Right lobe of liver (tissue), 6 donors: Measurements from ENCODE around the gene ATP13A1. TPM values are rescaled to one million over a fixed set of nuclear protein-coding genes. Genes with fewer than 3 reads are reported as not detected.
"Not testable (repeated sequence)": the region's sequence is repeated elsewhere in the genome, so short reads cannot be mapped to it uniquely, and the experiment has no call there.

Source experiments
- ATAC-seq, 4 donors: fragments of 200-7000 bp; cut with Tn5 transposase; one replicate each; pipeline ENCODE4 v1.9.1; 2020; ENCODE audit warnings: mild to moderate bottlenecking in 4 of 4, moderate library complexity in 4 of 4
- DNase-seq, 3 donors: peaks; one replicate each; pipeline ENCODE4 v3.0.0-alpha.2; 2020
- H3K27ac ChIP-seq, 3 donors: fragments of 200-600 bp; one replicate each; pipeline ENCODE4 v1.8.0; 2022
- H3K27me3 ChIP-seq, 2 donors: fragments of 200-600 bp; one replicate each; pipeline ENCODE4 v1.8.0; 2022
- H3K36me3 ChIP-seq, 4 donors: fragments of 200-600 bp; sonication (generic) in 1 of 4; one replicate each; pipeline versions ENCODE4 v1.5.1 to v1.8.0; 2017 to 2022; ENCODE audit warnings: control low read depth in 1 of 4
- H3K4me1 ChIP-seq, 4 donors: fragments of 200-600 bp; sonication (generic) in 1 of 4; one replicate each; pipeline versions ENCODE4 v1.5.1 to v1.8.0; 2017 to 2022; ENCODE audit warnings: control low read depth in 1 of 4
- H3K4me3 ChIP-seq, 3 donors: fragments of 200-600 bp; one replicate each; pipeline ENCODE4 v1.8.0; 2022
- H3K9me3 ChIP-seq, 4 donors: fragments of 200-600 bp; sonication (generic) in 1 of 4; one replicate each; pipeline versions ENCODE4 v1.5.1 to v1.8.0; 2017 to 2022; ENCODE audit warnings: control low read depth in 1 of 4
- CTCF ChIP-seq, 4 donors: fragments of 200-600 bp in 3 of 4; fragments of 450-650 bp in 1 of 4; IDR thresholded peaks; one replicate each; pipeline versions ENCODE4 v1.5.1 to v1.8.0; 2016 to 2022; ENCODE audit warnings: antibody characterized with exemption in 4 of 4, mild to moderate bottlenecking in 2 of 4
- POLR2A ChIP-seq: fragments of 450-650 bp; IDR thresholded peaks from one replicate; pipeline ENCODE4 v1.6.1; 2017; ENCODE audit warnings: antibody characterized with exemption, mild to moderate bottlenecking
- WGBS: methylation state at CpG from one replicate; pipeline ENCODE4 v1.1.6; 2018; ENCODE audit warnings: low coverage, low lambda C conversion rate; ENCODE audit not compliant: insufficient coverage; ENCODE audit errors: missing lambda C conversion rate; 5-methylcytosine and 5-hydroxymethylcytosine counted together
- intact Hi-C, 2 donors: fragments of 100-400 bp; cut with DNase I; formaldehyde crosslinking; loops; one replicate each; pipeline versions ENCODE4 v1.11.2 to v1.14.1; 2022
- small RNA-seq, 2 experiments: library from RNA; depleted of rRNA; stranded (forward); fragments of <200 nt; gene quantifications; one replicate each; pipeline ENCODE3, GENCODE V24; 2016
- total RNA-seq, 6 experiments: library from RNA; depleted of rRNA in 2 of 6; stranded (reverse); fragments of >200 nt in 2 of 6; fragmentation: NEBNext Ultra II Directional in 3 of 6; extraction: Animal tissue kit (Norgen Biotek cat#: 25700) in 3 of 6; gene quantifications; one replicate each; pipeline versions ENCODE4 v1.1.0 to v1.2.4, GENCODE V29; 2016 to 2023
- donor health status: DM: no; HTN: yes; CAD: no.
- donor health status: DM: no; HTN: no; CAD: no.
- donor health status: DM: no; HTN: no; CAD: no.
- donor health status: DM: no; HTN: yes; CAD: no.
- donor health status: DM: no; HTN: yes; CAD: no.

ATP13A1 gene
- total RNA-seq, 6 experiments from 2014 or later: 26.3 to 159 (median 28.0) TPM

GRCh38 chr19:19600793-19601330 lies 62.6 kb downstream of the ATP13A1 start:
- WGBS: 14% methylated on average over 1 of the region's 1 CpG
- H3K9me3 ChIP-seq: no peaks in the 10 kb centered on the region
- intact Hi-C loops: no loop called here
- DNase-seq (no peak), ATAC-seq (no peak)
- H3K27ac ChIP-seq: no peak overlapping the region
- no peaks in the 10 kb centered on the region for H3K4me1 ChIP-seq
- no peak overlapping the region for H3K4me3 ChIP-seq
- no peaks in the 10 kb centered on the region for H3K36me3 ChIP-seq
- TF ChIP-seq CTCF (IDR thresholded peaks at IDR 0.05) (no peak), POLR2A (no peak)
- no peaks in the 10 kb centered on the region for H3K27me3 ChIP-seq

DNA sequence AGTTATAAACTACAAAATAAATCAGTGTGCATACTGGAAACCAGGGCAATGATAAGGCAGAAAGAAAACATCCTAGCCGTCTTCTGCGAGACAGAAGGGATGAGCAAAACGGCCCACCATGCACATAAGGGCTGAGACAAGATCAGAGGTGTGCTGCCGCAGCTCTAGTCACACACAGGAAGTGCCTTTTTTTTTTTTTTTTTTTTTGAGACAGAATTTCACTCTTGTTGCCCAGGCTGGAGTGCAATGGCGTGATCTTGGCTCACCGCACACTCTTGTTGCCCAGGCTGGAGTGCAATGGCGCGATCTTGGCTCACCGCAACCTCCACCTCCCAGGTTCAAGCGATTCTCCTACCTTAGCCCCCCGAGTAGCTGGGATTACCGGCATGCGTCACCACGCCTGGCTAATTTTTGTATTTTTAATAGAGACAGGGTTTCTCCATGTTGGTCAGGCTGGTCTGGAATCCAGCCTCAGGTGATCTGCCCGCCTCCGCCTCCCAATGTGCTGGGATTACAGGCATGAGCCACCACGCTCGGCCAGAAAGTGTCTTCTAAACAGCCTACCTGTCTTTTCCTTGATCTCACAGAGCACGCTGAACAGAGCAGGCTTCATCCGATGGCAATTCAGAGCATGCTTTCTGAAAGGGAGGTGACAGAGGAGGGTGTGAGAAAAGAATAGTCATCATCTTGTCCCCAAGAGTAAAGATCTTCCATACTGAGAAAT lies 64.6 kb downstream of the ATP13A1 start:
- H3K27ac ChIP-seq, DNase-seq, H3K4me3 ChIP-seq, H3K36me3 ChIP-seq, ATAC-seq, H3K4me1 ChIP-seq, H3K27me3 ChIP-seq, intact Hi-C loops, H3K9me3 ChIP-seq: not testable (repeated sequence)
- WGBS: 67% methylated on average over 16 of the region's 20 CpGs

DNA sequence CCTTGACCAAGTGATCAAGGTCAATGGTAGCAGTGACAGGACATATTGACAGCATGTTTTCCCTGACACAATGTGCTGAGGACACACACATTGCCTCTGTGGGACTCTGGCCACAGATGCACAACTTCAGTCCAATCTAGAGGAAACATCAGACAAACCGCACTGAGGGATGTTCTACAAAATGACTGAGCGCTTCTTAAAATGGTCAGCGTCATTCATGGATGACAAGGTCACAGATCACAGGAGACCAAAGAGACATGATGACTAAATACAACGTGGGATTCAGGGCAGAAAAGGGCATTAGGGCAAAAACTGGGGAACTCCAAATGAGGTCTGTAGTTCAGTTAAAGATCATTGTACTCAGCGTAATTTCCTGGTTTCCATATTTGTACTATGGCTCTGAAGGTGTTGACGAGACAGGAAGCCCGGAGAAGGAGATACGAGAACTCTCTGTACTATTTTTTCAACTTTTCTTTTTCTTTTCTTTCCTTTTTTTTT lies 65.6 kb downstream of the ATP13A1 start:
- Histone ChIP-seq H3K27ac (no peak overlapping the region), H3K4me3 (no peak overlapping the region), H3K4me1 (no peaks in the 10 kb centered on the region), H3K36me3 (no peaks in the 10 kb centered on the region), H3K27me3 (no peaks in the 10 kb centered on the region), H3K9me3 (no peaks in the 10 kb centered on the region)
- TF ChIP-seq POLR2A (no peak), CTCF (IDR thresholded peaks at IDR 0.05) (no peak)
- intact Hi-C loops: no loop called here
- 53% methylated on average over 7 of the region's 8 CpGs for WGBS
- ATAC-seq: peak in 2 of 4 donors; percentile 27 to 32
- DNase-seq: no peak

Small RNAs within 50 kb of the gene (small RNA-seq; reads per million reads assigned to genes)
- gene AC011458.2: 0 reads per million in 2 experiments

Other genes starting within 250 kb of the ATP13A1 start
- gene TSSK6, start 148.1 kb downstream of the ATP13A1 start, total RNA-seq: 1 to 10 TPM in 4 of 6 experiments, under 1 TPM in 2; 0.53 to 2.9 (median 1.1) TPM
- 100 to 1,000 TPM in 4 of 6 experiments, 10 to 100 TPM in 2; 20.8 to 202 (median 154) TPM for gene NDUFA13, start 147.5 kb downstream of the ATP13A1 start, total RNA-seq
- gene YJEFN3, start 134.8 kb downstream of the ATP13A1 start, total RNA-seq: 1 to 10 TPM in 4 of 6 experiments, under 1 TPM in 2; 0.31 to 4.2 (median 1.8) TPM
- under 1 TPM in 4 of 6 experiments, not detected in 2; 0.05 to 0.33 (median 0.19) TPM for gene CILP2, start 125.4 kb downstream of the ATP13A1 start, total RNA-seq
- gene PBX4, start 45.0 kb downstream of the ATP13A1 start, total RNA-seq: under 1 TPM in 1 of 6 experiments, not detected in 5; 0.87 TPM
- gene LPAR2, start 35.5 kb downstream of the ATP13A1 start, total RNA-seq: 1 to 10 TPM; 1.7 to 2.7 (median 2.2) TPM
- 1 to 10 TPM; 3.5 to 8.0 (median 4.4) TPM for gene GMIP, start 20.0 kb downstream of the ATP13A1 start, total RNA-seq
- 1 to 10 TPM; 1.7 to 5.1 (median 3.0) TPM for gene ZNF101, start 5.2 kb upstream of the ATP13A1 start, total RNA-seq
- under 1 TPM; 0.25 to 0.67 (median 0.41) TPM for gene ZNF14, start 69.4 kb upstream of the ATP13A1 start, total RNA-seq
- 1 to 10 TPM; 2.2 to 8.6 (median 3.2) TPM for gene ZNF506, start 158.1 kb upstream of the ATP13A1 start, total RNA-seq
- 1 to 10 TPM; 3.6 to 6.7 (median 4.4) TPM for gene ZNF253, start 202.2 kb upstream of the ATP13A1 start, total RNA-seq
- 1 to 10 TPM in 2 of 6 experiments, under 1 TPM in 4; 0.35 to 1.6 (median 0.81) TPM for gene ZNF93, start 237.3 kb upstream of the ATP13A1 start, total RNA-seq